Stimulated activated CD4-positive, alpha-beta T cell treated with anti-CD3 and anti-CD28 coated beads, Interleukin-12 subunit alpha, Interleukin-12 subunit beta, amount 100 ng/mL, for 4 hours (primary cell): ENCODE data around the gene TENM4.
"Not testable (repeated sequence)": the region's sequence is repeated elsewhere in the genome, so short reads cannot be mapped to it uniquely, and the experiment has no call there.

Source experiments
- DNase-seq: peaks from one replicate; pipeline ENCODE4 v3.0.0-alpha.2; 2020

The TENM4 gene

DNA sequence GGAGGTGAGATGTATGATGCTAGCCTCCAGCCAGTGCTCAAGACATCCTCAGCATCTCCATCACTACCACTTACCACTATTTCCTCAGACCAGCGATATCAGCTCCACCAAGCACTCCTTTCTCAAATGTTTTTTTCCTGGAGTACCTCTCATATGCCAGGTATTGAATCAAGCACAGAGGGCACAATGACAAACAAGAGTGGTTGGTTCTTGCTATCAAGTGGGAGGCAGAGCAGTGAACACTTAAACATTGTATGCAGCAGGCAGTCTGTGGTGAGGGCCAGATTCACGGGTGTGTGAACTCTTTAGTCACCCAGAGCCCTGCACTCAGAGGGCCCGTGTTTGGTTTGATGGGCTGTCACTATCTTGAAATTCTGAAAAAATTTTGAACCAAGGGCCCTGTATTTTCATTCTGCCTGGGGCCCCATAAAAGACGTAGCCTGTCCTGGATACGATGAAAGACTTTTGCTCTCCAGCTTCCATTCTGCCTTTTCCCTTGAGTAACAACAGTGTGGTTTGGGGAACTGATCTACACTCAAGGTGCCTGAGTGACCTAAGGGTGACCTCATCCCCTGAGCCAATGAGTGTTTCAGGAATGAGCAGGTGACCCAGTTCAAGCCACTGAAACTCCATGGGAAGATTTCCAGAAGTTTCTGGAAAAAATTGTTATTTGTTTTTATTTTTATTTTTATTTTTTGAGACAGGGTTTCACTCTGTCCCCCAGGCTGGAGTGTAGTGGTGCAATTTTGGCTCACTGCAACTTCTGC lies 517.8 kb downstream of the TENM4 start:
- no peak for DNase-seq

DNA sequence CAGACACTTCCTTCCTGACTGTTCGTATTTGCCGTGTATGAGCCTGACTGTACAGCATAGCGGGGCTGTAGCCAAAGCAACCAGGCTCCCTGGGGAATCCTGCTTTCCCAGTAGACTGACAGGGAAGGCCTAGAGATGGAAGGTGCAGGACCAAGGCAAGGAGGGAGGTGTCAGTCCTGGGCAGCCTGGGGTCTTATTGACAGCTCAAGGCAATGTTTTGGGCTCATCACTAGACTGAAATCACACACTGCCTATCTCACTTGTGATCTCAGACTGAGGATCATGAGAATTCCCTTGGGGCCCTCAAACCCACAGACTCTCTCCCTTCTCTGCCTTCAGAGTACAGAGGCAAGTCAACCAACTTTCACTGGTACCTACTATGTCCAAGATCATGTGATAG lies 519.3 kb downstream of the TENM4 start:
- no peak for DNase-seq

DNA sequence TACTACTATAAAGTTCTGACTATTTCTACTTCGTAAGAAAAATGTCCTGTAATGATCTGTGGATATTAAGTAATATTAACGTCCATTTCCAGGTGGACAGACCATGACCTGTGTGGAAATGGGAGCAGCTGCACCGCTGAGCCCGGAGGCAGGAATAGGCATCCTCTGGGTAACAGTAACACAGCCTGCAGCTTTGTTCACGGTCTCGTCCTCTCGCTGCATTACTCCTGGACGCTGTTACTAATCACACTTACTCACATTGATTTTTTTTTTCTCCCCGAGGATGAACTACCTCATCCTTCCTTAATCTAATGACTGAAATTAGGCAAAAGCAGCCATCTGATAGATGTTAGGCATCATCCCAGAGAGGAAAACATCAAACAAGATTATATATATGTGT lies 520.5 kb downstream of the TENM4 start:
- DNase-seq, result no peak

DNA sequence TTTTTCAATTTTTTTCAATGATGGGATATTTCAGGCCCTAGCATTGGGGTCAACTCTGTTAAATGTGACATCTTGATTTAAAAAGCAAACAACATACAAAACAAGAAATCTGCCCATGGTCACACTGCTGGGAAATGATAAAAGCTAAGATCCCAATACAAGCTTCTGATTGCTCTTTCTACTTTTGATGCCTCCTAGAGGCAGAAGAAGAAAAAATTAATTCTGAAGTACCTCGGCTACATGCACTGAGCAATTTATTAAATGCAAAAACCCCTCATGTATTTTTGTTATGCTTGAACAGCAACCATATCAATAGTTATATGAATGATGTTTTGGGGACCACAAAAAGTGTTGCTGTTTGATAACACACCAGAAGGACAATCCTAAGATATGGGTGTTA lies 524.1 kb downstream of the TENM4 start:
- no peak for DNase-seq

DNA sequence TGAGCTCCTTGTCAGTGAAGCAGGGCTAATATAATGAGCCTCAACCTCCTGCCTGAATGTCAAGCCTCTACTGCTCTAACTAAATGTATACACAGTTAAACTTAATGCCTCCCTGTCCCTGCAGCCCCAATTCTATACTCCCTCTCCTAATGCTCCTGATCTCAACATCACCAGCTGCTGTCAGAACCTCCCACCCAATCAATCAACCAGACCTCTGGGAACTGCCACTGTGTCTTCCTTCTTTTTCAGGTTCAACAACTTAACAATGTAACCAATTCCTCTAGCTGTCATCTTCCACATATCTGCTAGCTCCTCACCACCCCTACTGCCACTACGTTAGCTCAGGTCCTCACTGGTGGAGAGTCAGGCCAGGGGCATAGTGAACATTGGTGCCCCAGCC lies 526.3 kb downstream of the TENM4 start:
- no peak for DNase-seq

DNA sequence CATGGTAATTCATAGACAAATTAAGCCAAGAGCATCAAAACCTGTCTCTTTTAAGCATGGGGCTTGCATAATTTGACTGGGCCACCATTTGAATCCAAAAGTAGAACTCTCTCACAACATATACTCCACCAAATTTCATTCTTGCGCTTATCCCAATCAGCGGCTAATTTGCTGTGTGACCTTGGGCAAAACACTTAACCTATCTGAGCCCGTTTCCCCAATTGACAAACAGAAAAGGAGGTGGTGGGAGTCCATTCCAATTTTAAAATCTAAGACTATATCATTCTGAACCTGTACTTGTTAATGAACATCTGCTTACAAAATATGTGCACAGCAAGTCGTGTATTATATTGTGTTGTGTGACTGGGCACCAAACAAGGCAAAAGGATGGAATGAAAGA lies 528.1 kb downstream of the TENM4 start:
- no peak for DNase-seq

DNA sequence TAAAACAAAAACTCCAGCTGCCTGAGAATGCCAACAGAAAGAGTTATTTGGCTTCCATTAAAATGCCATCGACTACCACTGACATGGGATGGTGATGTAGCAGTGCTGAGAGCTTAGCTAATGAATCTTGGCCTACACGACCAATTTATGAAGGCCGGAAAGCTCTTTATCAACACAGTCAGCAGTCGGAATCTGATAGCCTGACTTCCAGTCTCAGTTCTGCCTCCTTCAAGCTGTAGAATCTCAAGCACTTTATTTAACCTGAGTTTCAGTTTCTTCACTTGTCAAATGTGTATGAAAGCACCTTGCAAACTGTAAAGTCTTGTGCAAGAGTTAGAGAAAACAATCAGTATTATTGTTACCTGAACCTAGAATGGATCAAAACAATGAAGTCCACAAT lies 530.5 kb downstream of the TENM4 start:
- no peak for DNase-seq

DNA sequence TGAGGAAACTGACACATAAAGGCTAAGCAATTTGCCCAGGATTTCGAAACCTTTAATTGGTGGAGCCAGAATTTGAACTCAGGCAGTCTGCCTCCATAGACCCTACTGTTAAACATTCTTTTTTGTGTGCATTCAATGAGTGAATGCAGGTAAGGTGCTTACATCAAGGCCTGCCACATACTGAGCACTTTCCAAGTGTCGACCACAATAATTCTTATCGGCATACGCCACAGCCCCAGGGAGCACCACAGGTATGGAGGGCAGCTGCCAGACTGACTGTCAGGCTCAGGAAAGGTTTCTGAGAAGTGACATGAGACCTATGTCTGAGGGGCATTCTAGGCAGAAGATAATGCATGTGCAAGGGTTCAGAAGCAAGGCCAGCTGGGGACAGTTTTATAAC lies 531.4 kb downstream of the TENM4 start:
- DNase-seq, result no peak

DNA sequence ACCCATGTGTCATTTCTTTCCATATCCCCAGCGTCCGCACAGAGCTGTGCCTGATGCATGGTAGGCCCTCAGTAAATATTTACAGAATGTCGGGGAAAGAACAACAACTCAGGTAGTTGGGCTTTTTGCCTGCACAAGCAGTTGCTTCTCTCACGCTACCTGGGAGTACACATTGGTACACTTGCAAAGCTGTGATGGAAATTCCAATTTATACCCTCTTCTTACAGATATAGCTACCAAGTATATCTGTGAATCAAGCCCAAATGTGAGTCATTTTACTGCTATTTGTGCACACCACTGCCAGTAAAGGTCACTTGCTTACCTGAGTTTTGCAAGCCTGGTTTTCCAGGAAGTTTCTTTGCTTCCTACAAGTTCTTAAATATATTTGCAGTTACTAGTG lies 533.2 kb downstream of the TENM4 start:
- DNase-seq, result no peak

DNA sequence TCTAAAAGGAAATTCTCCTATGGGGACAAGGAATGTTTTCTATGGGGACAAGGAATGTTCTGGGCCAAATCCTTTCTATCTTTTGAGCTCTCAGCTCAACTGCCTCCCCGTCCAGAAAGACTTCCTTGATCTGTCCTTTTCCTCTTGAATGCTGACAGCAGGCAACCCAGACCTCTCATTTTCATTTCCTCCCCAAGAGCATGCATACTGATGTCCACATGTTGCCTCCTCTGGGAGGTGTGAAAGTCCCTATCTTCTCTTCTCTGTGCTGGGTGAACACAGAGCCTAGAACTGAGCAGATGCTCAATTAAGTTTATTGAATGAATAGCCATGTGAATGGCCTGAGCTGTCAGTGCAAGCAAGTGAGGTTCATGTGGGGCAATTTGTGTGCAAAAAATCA lies 534.3 kb downstream of the TENM4 start:
- no peak for DNase-seq

DNA sequence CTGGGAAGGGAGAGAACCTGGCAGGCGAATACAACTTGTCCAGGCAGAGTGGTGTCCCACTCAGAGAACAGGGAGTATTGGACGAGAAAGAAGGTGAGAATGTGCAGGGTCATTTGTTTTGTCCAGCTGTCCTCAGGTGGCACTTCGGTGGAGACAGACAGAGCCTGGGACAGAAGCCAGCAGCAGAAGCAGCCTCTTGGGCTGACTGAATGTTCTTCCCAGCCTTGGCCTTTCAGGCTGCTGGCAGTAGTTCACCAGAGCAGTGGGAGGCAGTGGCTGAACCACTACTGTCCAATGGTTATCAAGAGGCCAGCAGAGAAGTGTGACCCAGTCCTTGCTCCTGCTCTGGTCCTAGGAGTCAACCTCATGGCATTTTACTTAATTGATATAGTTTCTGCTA lies 535.1 kb downstream of the TENM4 start:
- no peak for DNase-seq

DNA sequence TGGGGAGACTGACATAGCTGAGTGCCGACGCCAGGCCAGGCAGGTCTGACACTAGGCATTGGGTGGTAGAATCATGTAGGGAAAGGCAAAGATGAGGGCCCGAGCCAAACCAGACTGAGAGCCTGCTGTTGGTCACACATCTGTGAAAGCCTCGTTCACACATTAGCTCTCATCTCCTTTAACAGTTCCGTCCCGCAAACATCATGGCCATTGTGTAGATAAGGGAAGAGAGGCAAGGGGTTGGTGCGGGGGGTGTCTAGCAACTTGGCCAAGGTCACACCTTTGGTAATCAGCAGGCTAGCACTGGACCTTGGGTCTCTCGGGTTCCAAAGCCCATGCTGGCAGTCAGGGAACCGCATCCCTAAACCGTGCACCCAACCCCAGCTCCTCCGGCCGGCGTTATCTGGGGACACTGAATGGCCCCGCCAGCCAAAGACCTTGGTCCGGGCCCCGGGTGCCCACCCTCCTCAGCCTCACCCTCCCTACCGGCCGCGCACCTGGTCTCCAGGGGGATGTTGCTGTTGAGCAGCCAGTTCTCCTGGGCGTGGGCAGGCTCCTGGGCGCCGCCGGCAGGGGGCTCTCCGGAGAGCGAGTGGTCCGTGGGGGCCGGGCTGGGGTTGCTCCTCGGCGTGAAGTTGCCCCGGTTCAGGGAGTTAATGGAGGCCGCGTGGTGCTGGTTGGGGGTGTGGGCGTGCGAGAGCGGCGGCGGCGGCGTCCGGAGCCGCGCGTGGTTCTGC lies 537.9 kb downstream of the TENM4 start:
- no peak for DNase-seq

DNA sequence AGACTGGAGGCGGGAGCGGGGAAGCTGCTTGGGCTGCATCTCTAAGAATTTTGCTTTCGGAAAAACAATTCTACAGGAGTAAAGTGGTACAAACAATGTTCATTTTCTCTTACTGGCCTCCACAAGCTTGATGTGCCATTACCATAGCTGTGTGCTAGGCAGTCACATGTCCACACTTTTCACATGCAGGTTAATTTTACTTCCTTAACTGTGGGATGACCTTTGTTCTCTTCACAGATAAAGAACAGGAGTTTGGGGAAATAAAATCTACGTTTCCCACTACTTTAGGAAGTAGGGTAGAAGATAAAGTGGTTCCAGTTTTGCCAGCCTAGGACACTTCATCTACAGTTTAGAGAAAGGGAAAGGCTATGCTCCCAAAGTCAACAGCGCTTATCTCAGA lies 539.0 kb downstream of the TENM4 start:
- no peak for DNase-seq

DNA sequence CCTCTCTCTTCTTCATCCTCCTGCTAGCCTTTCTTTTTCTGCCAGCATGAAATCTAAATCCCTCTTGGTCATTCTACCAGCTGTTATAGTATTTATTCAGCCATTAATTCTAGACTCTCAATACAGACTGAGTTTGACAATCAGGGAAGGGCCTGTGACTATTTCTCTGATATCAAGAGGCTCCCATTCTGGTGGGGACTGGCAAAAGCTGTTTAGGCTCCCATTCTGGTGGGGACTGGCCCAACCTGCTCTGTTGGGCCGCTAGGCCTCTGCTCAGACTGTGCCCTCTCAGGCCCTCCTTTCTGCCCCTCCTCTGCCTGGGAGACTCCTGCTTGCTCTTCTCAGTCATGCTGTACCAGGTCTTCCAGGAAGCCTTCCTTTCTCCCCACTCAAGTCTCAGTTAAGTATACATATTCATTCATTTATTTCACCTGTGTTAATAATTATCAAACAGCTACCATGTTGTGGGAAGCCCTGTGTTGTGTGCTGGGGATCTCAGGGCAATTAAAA lies 542.5 kb downstream of the TENM4 start:
- no peak for DNase-seq

DNA sequence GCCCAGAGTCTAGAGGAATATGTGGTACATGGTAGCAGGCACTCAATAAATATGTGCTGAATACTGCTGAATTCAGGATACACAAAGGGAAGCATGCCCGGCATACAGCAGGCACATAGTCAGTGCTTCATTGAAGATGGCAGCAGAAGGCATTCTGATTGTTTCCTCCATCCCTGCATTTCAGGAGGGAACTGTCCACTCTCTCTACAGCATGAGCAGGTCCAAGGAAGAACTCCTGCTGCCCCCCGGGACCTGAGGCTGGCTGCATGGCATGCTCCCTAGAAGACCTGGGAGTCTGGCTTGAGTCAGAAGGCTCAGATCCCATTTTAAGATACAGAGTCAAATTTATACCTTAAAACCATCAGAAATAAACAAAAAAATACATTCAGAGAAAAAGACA lies 546.8 kb downstream of the TENM4 start:
- DNase-seq, result no peak

DNA sequence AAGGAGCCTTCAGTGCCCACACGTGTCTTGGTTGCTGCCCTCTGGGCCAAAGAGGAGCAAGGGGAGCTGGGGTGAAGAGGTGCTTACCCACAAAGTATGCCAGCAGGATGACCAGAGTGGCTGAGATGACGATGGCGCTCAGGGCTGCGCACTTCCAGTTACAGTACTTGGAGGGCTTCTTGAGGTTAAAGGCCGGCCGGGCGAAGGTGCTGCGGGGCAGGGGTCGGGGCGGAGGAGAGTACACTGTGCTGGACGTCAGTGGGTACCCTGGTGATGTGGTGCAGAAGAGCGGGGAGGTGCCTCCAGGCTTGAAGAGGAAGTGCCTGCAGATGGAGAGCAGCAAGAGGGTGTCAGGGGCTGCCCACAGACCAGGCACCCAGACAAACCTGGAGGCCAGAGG lies 551.1 kb downstream of the TENM4 start:
- no peak for DNase-seq

DNA sequence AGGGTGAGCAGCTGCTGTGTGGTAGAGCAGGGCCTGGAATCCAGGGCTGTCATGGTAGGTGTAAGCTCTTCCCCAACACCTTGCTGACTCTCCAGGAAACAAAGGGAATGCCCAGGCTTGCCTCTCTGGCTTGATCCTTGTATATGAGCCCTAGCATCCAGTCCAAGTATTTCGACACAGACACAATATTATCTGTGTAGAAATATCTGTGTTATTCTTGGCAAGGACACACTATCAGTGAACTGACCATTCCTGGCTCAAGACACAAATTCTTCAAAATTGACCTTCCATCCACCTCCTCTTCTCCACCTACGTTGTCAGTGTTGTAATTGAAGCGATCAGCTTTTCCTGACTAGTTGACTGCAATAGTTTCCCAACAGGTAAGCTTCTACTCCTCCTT lies 554.2 kb downstream of the TENM4 start:
- no peak for DNase-seq

DNA sequence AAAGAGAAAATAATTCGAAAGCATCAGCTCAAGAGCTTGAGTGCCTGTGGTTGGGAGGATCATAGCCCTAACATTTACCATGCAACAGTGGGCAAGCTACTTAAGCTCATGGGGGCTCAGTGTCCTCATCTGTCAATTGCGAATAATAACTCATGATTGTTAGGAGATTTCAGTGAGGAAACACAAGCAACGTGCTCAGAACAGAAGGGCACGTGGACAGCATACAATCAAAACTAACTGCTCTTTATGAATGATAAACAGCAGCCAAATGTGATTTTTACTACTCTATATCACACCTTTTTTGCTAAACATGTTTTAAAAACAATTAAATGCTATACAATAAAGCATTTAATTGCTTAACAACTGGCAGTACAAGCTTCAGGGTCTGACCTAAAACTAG lies 556.1 kb downstream of the TENM4 start:
- DNase-seq, result no peak

DNA sequence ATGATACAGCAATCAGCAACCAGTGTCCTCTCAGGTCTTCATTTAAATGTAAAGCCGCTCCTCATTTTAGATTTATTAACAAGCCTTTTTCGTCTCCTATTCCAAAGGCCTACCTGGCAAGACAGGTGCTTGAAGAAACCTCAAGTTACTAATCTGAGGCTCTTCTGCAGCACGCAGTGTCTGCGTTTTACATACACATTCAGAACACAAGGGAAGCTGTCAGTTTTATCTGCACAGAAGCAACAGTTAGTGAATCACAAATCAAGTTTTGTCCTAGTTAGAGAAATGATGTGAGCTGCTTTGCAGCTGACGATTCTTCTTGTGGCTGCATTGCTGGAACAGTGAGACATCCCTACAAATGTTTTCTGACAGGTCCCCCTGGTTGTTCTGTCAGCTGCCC lies 557.3 kb downstream of the TENM4 start:
- no peak for DNase-seq

DNA sequence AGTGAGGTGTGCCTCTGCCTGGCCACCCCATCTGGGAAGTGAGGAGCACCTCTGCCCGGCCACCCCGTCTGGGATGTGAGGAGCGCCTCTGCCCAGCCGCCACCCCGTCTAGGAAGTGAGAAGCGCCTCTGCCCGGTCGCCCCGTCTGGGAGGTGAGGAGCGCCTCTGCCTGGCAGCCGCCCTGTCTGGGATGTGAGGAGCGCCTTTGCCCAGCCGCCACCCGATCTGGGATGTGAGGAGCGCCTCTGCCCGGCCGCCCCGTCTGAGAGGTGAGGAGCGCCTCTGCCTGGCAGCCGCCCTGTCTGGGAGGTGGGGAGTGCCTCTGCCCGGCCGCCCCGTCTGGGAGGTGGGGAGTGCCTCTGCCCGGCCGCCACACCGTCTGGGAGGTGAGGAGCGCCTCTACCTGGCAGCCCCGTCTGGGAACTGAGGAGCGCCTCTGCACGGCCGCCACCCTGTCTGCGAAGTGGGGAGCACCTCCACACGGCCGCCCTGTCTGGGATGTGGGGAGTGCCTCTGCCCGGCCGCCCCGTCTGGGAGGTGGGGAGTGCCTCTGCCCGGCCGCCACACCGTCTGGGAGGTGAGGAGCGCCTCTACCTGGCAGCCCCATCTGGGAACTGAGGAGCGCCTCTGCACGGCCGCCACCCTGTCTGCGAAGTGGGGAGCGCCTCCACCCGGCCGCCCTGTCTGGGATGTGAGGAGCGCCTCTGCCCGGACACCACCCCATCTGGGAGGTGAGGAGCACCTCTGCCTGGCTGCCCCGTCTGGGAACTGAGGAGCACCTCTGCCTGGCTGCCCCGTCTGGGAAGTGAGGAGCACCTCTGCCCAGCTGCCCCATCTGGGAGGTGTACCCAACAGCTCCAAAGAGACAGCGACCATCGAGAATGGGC lies 561.5 kb downstream of the TENM4 start:
- DNase-seq, result not testable (repeated sequence)

DNA sequence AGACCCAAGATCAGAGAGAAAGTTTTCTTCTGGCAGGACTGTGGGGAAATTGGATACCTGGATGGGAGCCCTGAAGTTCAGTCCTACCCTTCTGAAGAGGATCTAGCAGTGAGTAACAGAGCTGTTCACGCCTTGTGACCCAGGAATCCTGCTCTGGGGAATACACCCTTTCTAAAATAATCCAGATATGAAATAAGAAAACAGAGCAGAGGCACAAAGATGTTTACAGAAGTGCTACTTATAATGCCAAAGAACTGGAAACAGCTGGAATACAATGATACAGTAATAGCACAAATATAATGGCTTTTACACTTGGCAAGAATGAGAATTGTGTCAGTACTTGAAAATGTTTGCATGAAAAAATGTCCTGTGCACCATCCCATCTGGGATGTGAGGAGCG lies 562.2 kb downstream of the TENM4 start:
- no peak for DNase-seq

DNA sequence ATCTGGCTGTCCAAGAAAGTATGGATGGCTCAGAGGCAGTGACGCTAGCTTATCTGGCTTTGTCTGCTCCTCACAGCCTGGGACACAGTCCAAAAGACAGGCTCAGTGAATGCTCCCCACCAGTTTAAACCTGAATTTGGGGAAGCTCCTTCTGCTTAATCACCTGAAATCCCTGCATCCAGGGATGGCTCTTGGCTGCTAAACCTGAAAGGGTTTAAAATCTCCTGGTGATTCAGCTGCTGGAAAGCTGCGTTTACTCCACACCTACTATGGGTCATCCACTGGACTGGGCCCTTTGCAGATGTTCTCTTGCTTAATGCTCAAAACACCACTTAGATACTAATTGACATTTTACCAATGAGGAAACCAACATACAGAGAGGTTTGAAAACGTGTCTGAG lies 564.2 kb downstream of the TENM4 start:
- no peak for DNase-seq

DNA sequence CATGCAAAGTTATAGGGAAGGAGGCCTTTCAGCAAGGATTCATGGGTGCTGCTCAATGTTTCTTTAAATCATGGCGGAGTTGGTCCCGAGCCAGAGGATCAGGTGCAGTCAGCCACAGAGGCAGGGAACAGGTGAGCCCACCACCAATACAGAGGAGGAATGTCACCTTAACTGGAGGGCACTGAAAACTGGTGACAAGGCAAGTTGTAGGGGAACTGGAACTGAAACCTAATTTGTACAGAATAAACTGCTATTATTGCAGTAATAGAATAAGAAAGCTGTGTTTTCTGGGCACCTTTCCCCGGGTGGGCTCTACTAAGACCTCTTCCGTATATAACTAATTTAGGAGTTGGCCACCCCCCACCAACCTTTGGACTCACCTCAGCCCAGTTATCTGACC lies 570.2 kb downstream of the TENM4 start:
- DNase-seq, result no peak

DNA sequence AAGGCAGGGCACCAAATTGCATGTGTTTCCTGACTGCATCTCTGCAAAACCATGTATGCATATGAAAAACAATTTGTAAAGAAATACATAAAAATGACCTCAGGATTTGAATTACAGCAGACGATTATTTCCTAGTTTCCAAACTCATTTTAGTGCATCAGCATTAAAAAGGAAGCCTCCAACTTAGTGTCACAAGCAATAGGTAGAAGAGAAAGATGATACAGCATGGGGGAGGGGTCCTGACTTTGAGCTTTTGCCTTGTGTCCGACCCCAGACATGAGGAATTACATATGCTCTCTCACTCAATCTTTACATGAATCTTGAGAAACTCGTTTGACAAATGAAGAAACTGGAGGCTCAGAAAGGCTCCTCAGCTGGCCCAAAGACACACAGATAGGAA lies 571.5 kb downstream of the TENM4 start:
- DNase-seq, result no peak
